Right cardiac atrium (tissue), 5 donors: ENCODE measurements around the gene KLF2. TPM values are rescaled to one million over a fixed set of nuclear protein-coding genes. Genes with fewer than 3 reads are reported as not detected.
"Not testable (repeated sequence)": the region's sequence is repeated elsewhere in the genome, so short reads cannot be mapped to it uniquely, and the experiment has no call there.

ENCODE experiments used
- ATAC-seq, 2 donors: fragments of 200-7000 bp; cut with Tn5 transposase; one replicate each; pipeline versions ENCODE4 v1.8.0 to v1.9.1; 2020; ENCODE audit warnings: moderate library complexity in 2 of 2, mild to moderate bottlenecking in 1 of 2
- DNase-seq, 3 donors: peaks; one replicate each; pipeline ENCODE4 v3.0.0-alpha.2; 2020
- H3K27ac ChIP-seq: one replicate; pipeline ENCODE4 v1.5.1; 2013; ENCODE audit warnings: mild to moderate bottlenecking, low read length, control low read depth, moderate library complexity
- H3K27me3 ChIP-seq: one replicate; pipeline ENCODE4 v1.6.1; 2013; ENCODE audit not compliant: control insufficient read depth, insufficient read depth
- H3K4me1 ChIP-seq: one replicate; pipeline ENCODE4 v1.6.1; 2013; ENCODE audit warnings: low read length; ENCODE audit not compliant: control insufficient read depth, insufficient read depth
- H3K4me3 ChIP-seq: one replicate; pipeline ENCODE4 v1.5.1; 2013; ENCODE audit warnings: low read length, control low read depth
- H3K9me3 ChIP-seq: one replicate; pipeline ENCODE4 v1.6.1; 2013; ENCODE audit warnings: low read length; ENCODE audit not compliant: control insufficient read depth
- WGBS: extraction: QIAGEN DNeasy Blood & Tissue Kit; methylation state at CpG from one replicate; pipeline ENCODE4 v1.1.7; 2013; 5-methylcytosine and 5-hydroxymethylcytosine counted together
- intact Hi-C, 4 donors: fragments of 100-400 bp; cut with DNase I; formaldehyde crosslinking; loops; one replicate each; pipeline versions ENCODE4 v1.11.0 to v1.14.0; 2022 to 2023
- polyA plus RNA-seq: library from polyadenylated mRNA; stranded (reverse); fragments of 200-250 nt; gene quantifications from one replicate; pipeline ENCODE4 v1.2.3, GENCODE V29; 2013
- total RNA-seq, 4 donors: library from RNA; stranded (reverse); fragmentation: NEBNext Ultra II Directional; extraction: Animal tissue kit (Norgen Biotek cat#: 25700); gene quantifications; one replicate each; pipeline ENCODE4 v1.2.1, GENCODE V29; 2021
- donor health status: healthy with polysubstance abuse.
- donor health status: DM: no; HTN: yes; CAD: no.
- donor health status: DM: no; HTN: no; CAD: no.
- donor health status: DM: no; HTN: yes; CAD: no; lungs with severe emphysema.
- donor health status: DM: yes; HTN: yes; CAD: no.

Gene KLF2
- total and polyA plus RNA-seq, 5 donors: 30.9 to 73.5 (median 65.5) TPM

GRCh38 chr19:16290692-16291091, 33.9 kb upstream of the KLF2 start:
- no peaks in the 10 kb centered on the region for H3K9me3 ChIP-seq
- ATAC-seq (peak in 1 of 2 donors; percentile 32), DNase-seq (peak in 1 of 3 donors; percentile 29)
- intact Hi-C loops: no loop called here
- WGBS: 69% methylated on average over 10 of the region's 10 CpGs
- H3K27ac ChIP-seq: peak overlapping the region; percentile 63
- H3K4me3 ChIP-seq: no peak overlapping the region
- peaks cover 9% of the 10 kb centered on the region for H3K4me1 ChIP-seq
- no peaks in the 10 kb centered on the region for H3K27me3 ChIP-seq

GRCh38 chr19:16293118-16294091, 31.2 kb upstream of the KLF2 start:
- Histone ChIP-seq H3K4me3 (peak overlapping the region; percentile 7), H3K9me3 (no peaks in the 10 kb centered on the region), H3K27ac (peak overlapping the region; percentile 98), H3K27me3 (no peaks in the 10 kb centered on the region), H3K4me1 (peaks cover 6% of the 10 kb centered on the region)
- 14% methylated on average over 27 of the region's 27 CpGs for WGBS
- DNase-seq (peak; percentile 86 to 92 (median 89)), ATAC-seq (peak; percentile 92)
- intact Hi-C loops: no loop called here

- WGBS: 76% methylated on average over 12 of the region's 12 CpGs
- ATAC-seq (no peak), DNase-seq (peak in 1 of 3 donors; percentile 64)
- no peak overlapping the region for H3K27ac ChIP-seq
- H3K4me1 ChIP-seq: peaks cover 6% of the 10 kb centered on the region
- H3K27me3 ChIP-seq: no peaks in the 10 kb centered on the region
- intact Hi-C loops: no loop called here
- H3K9me3 ChIP-seq: no peaks in the 10 kb centered on the region
- no peak overlapping the region for H3K4me3 ChIP-seq
Measured at GRCh38 chr19:16295057-16295456, 29.6 kb upstream of the KLF2 start.

DNA sequence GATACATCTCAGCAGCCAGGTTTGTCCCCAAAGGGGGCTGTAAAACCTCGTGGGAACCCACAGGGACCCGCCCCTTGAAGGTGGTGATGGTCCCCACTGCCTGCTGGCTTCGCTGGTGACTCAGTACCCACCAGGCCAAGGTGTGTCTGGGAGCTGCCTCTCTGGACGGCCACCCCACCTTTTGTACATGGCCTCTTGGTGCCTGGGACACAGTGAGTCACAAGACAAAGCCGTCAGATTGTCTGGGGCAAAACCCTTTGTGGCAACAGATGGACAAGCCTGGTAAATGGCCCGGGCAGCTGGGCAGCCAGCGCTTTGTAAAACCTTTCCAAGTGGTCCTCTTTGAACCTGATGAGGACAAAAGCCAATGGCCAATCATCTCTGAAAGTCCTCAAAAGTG, 27.9 kb upstream of the KLF2 start:
- WGBS: 83% methylated on average over 7 of the region's 7 CpGs
- Histone ChIP-seq H3K4me3 (no peak overlapping the region), H3K27me3 (no peaks in the 10 kb centered on the region), H3K27ac (no peak overlapping the region), H3K9me3 (no peaks in the 10 kb centered on the region), H3K4me1 (peaks cover 6% of the 10 kb centered on the region)
- intact Hi-C loops: no loop called here
- ATAC-seq: no peak
- DNase-seq: no peak

DNA sequence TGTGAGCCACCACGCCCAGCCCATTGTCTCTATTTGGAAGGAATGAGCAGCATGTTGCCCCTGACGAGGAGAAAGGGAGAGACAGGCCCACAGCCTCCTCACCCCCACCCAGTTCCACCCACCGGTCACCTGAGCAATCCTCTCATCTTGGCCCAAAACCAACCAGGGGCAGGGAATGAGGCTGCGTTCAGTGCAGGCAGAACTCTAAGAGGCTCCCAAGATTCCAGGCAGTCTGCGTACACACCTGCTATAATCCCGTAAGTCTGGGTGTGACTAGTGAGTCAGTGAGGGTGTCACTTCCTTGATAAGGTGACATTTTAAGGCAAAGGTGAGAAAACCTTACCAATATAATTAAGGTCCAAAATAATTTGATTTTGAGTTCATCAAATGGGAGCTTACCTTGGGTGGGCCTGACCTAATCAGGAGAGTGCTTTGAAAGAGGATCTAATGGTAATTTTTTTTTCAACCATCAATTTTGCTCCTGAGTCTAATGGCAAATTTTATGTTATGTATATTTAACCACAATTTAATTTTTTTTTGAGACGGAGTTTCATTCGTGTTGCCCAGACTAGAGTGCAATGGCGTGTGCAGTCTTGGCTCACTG, 26.9 kb upstream of the KLF2 start:
- Histone ChIP-seq H3K4me3 (no peak overlapping the region), H3K27me3 (no peaks in the 10 kb centered on the region), H3K4me1 (peaks cover 6% of the 10 kb centered on the region), H3K9me3 (no peaks in the 10 kb centered on the region), H3K27ac (no peak overlapping the region)
- intact Hi-C loops: no loop called here
- 96% methylated on average over 9 of the region's 9 CpGs for WGBS
- no peak for ATAC-seq
- DNase-seq: no peak

- intact Hi-C loops: no loop called here
- Histone ChIP-seq H3K4me3 (no peak overlapping the region), H3K4me1 (peaks cover 6% of the 10 kb centered on the region), H3K27me3 (no peaks in the 10 kb centered on the region), H3K27ac (no peak overlapping the region), H3K9me3 (no peaks in the 10 kb centered on the region)
- ATAC-seq (no peak), DNase-seq (no peak)
- WGBS: 84% methylated on average over 3 of the region's 3 CpGs
Measured at GRCh38 chr19:16298334-16298733, 26.3 kb upstream of the KLF2 start.

DNA sequence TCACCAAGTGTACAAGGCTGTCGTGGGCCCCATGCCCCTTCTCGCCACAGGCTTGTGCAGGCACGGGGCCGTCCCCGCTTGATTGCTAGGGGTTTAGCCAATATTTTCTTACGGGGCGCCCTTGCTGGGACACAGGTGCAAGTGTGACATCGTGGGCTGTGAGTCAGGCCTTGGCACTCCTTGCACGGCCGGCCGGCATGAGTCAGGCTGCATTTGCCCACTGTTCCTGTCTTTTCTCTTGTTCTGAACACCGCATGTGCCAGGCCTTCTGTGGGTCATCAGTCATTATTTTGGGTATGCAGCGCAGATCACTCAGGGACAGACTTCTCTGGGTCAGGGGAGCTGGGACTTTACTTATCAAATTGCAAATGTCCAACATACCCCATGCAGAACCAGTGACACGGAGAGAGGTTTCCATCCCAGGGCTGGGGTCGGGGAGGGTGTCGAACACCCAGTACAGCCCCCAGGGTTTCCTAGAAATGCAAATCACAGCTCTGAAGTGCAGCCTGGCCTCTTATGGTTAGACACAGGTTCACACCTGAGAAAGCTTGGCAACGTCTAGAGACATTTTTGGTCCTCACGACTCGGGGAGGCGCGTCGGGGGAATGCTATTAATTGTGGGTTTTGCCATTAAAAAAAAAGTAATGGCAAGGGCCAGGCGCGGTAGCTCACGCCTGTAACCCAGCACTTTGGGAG, 22.5 kb upstream of the KLF2 start:
- Histone ChIP-seq H3K27me3 (no peaks in the 10 kb centered on the region), H3K4me1 (no peaks in the 10 kb centered on the region), H3K4me3 (no peak overlapping the region), H3K9me3 (no peaks in the 10 kb centered on the region), H3K27ac (no peak overlapping the region)
- peak in 1 of 3 donors; percentile 36 for DNase-seq
- intact Hi-C loops: no loop called here
- 91% methylated on average over 25 of the region's 25 CpGs for WGBS
- peak in 1 of 2 donors; percentile 8 for ATAC-seq

DNA sequence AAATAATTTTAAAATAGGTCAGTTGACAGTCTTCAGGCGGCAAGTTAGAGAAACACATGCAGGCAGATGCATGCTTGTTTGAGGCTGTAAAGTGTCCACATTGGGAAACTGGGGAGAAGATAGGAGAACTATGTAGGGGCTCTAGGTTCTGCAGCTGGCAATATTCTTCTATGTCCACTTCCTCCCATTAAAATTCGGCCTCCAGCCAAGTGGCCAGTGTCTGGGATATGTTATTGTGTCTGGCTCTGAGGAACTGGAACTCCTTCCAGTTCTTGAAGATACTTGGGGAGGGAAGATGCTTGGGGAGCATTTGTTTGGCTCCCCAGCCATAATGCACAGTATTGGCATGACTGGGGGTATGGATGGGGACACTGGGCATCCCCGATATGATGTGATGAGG, 20.9 kb upstream of the KLF2 start:
- H3K4me3 ChIP-seq: no peak overlapping the region
- no peaks in the 10 kb centered on the region for H3K27me3 ChIP-seq
- H3K9me3 ChIP-seq: no peaks in the 10 kb centered on the region
- no peaks in the 10 kb centered on the region for H3K4me1 ChIP-seq
- no peak overlapping the region for H3K27ac ChIP-seq
- ATAC-seq (peak; percentile 44 to 72), DNase-seq (peak in 1 of 3 donors; percentile 75)
- intact Hi-C loops: no loop called here
- WGBS: 54% methylated on average over 3 of the region's 3 CpGs

- H3K27ac ChIP-seq, H3K27me3 ChIP-seq, ATAC-seq, H3K9me3 ChIP-seq, H3K4me1 ChIP-seq, H3K4me3 ChIP-seq, DNase-seq, intact Hi-C loops: not testable (repeated sequence)
- WGBS: 94% methylated on average over 2 of the region's 2 CpGs
Measured at GRCh38 chr19:16304511-16304910, 20.1 kb upstream of the KLF2 start.

DNA sequence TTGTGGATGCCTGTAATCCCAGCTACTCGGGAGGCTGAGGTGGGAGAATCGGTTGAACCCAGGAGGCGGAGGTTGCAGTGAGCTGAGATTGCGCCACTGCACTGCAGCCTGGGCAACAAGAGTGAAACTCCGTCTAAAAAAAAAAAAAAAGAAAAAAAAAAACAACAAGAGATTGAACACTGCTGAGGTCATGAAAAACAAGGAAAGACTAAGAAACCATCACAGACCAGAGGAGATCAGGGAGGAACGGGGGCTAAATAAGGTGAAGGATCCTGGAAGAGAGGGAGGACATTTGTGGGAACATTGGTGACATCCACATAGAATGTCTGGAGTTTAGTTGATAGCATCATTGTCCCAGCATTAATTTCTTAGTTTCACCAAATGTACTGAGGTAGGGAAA, 19.6 kb upstream of the KLF2 start:
- H3K4me3 ChIP-seq, H3K9me3 ChIP-seq, intact Hi-C loops, H3K27ac ChIP-seq, H3K4me1 ChIP-seq, H3K27me3 ChIP-seq, DNase-seq: not testable (repeated sequence)
- WGBS: 76% methylated on average over 6 of the region's 6 CpGs
- peak in 1 of 2 donors; percentile 52 for ATAC-seq
